Measurements from ENCODE around the gene IL13RA2. TPM values are rescaled to one million over a fixed set of nuclear protein-coding genes. Genes with fewer than 3 reads are reported as not detected.

IL13RA2 gene
- total and polyA plus RNA-seq, 10 donors, result 0.07 to 0.49 (median 0.18) TPM; not detected in 6

DNA sequence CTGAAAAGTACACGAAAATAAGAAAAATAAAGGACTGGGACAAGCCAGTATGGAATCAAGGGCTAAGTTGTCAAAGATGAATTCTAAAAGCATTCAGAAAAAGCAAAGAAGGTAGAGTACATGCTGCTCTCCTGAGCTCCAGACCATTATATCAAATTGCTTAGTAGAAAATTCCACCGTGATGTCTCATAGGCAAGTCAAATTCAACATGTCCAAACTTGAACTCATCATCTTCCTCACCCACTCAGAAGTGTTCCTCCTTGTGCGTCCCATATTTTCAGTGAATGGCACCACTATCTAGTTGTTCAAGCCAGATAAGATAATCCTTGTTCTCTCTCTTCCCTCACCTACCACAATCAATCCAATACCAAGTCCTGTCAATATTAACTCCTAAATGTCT is 37.5 kb upstream of the IL13RA2 start:
- TF ChIP-seq POLR2AphosphoS5 (IDR thresholded peaks at IDR 0.05) (no peak), POLR2A (IDR thresholded peaks at IDR 0.05) (no peak)
- TF ChIP-seq, protein P1, sequence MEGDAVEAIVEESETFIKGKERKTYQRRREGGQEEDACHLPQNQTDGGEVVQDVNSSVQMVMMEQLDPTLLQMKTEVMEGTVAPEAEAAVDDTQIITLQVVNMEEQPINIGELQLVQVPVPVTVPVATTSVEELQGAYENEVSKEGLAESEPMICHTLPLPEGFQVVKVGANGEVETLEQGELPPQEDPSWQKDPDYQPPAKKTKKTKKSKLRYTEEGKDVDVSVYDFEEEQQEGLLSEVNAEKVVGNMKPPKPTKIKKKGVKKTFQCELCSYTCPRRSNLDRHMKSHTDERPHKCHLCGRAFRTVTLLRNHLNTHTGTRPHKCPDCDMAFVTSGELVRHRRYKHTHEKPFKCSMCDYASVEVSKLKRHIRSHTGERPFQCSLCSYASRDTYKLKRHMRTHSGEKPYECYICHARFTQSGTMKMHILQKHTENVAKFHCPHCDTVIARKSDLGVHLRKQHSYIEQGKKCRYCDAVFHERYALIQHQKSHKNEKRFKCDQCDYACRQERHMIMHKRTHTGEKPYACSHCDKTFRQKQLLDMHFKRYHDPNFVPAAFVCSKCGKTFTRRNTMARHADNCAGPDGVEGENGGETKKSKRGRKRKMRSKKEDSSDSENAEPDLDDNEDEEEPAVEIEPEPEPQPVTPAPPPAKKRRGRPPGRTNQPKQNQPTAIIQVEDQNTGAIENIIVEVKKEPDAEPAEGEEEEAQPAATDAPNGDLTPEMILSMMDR (IDR thresholded peaks at IDR 0.05 in 8 of 11, conservative IDR thresholded peaks at IDR 0.05 in 3 of 11), result no peak
- peaks cover 0 to 7% (median 0%) of the 10 kb centered on the region in 7 donors for H3K27me3 ChIP-seq (replicated peaks in 1 of 7)
- H3K4me3 ChIP-seq, result no peak overlapping the region
- H3K27ac ChIP-seq, result no peak overlapping the region
- DNase-seq, result no peak
- intact Hi-C loops (cut with DNase I; ENCODE audit: low total_unique reads), result no loop called here
- H3K9me3 ChIP-seq, result no peaks in the 10 kb centered on the region
- WGBS, 5 donors, result 56 to 96% (median 89%) methylated on average over 3 of the region's 3 CpGs
- no peaks in the 10 kb centered on the region for H3K4me1 ChIP-seq
- H3K36me3 ChIP-seq, result no peaks in the 10 kb centered on the region

DNA sequence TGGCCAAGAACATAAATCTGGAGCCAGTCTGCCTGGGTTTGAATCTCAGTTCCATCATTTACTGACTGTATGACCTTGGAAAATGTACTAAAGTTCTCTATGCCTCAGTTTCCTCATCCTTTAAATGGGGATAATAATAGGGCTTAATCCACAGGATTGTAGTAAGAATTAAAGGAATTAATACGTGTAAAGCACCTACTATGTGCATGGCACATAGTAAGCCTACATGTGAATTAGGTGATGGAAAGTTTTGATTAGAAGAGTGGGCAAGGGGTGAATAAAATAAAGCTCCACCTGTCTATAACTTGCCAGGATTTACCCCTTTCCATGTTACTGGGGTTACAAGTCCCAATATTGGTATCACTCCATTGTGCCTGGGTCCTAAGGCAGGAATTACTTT is 35.8 kb upstream of the IL13RA2 start:
- 37 to 80% (median 52%) methylated on average over 1 of the region's 1 CpG for WGBS, 5 donors
- no peaks in the 10 kb centered on the region for H3K36me3 ChIP-seq
- H3K27me3 ChIP-seq (replicated peaks in 1 of 7), result no peaks in the 10 kb centered on the region
- H3K9me3 ChIP-seq, result no peaks in the 10 kb centered on the region
- TF ChIP-seq POLR2AphosphoS5 (IDR thresholded peaks at IDR 0.05) (no peak), POLR2A (IDR thresholded peaks at IDR 0.05) (no peak)
- TF ChIP-seq, protein P1 (IDR thresholded peaks at IDR 0.05 in 8 of 11, conservative IDR thresholded peaks at IDR 0.05 in 3 of 11), result no peak
- H3K4me3 ChIP-seq, result no peak overlapping the region
- intact Hi-C loops (cut with DNase I; ENCODE audit: low total_unique reads), result no loop called here
- H3K4me1 ChIP-seq, result no peaks in the 10 kb centered on the region
- DNase-seq, result no peak
- H3K27ac ChIP-seq, result no peak overlapping the region

DNA sequence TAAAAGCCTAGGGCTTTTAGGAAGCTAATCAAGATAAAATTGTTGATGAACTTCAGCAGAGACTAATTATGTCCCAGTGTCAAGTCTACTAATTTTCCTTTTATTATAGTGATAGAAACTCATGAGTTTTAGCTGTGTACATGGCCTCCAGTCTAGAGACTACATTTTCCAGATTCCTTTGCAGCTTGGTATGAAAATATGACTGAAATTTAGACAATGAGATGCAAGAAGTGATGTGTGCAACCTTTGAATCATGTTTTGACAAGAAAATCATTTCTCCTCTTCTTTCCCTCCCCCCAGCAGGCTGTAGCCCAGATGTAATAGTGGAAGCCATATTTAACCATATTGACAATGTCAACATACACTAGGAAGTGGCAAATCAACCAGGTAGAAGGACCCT is 30.3 kb upstream of the IL13RA2 start:
- DNase-seq, result no peak
- H3K27ac ChIP-seq, result no peak overlapping the region
- H3K9me3 ChIP-seq, result no peaks in the 10 kb centered on the region
- H3K36me3 ChIP-seq, result no peaks in the 10 kb centered on the region
- TF ChIP-seq POLR2A (IDR thresholded peaks at IDR 0.05) (no peak), POLR2AphosphoS5 (IDR thresholded peaks at IDR 0.05) (no peak)
- TF ChIP-seq, protein P1 (IDR thresholded peaks at IDR 0.05 in 8 of 11, conservative IDR thresholded peaks at IDR 0.05 in 3 of 11), result no peak
- intact Hi-C loops (cut with DNase I; ENCODE audit: low total_unique reads), result no loop called here
- H3K4me1 ChIP-seq, result no peaks in the 10 kb centered on the region
- H3K27me3 ChIP-seq (replicated peaks in 1 of 7), result no peaks in the 10 kb centered on the region
- H3K4me3 ChIP-seq, result no peak overlapping the region

DNA sequence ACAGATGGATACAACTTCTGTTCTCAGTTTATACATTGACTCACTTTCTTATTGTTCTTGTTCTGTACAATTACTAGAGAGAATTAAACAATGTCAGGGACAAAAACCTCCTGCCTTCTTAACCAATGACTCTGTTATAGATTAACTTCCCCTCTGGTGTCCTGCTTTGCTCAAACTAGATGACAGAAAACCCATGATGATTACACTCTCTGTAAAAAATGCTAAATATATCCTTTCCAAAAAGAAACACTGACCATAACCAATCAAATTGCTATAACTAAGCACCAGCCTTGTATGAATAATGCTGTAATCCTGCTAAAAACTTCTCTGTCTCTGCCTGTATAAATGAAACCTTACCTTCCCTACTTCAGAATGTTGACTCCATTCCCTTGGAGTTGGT is 29.8 kb upstream of the IL13RA2 start:
- intact Hi-C loops (cut with DNase I; ENCODE audit: low total_unique reads), result no loop called here
- TF ChIP-seq POLR2A (IDR thresholded peaks at IDR 0.05) (no peak), POLR2AphosphoS5 (IDR thresholded peaks at IDR 0.05) (no peak)
- TF ChIP-seq, protein P1 (IDR thresholded peaks at IDR 0.05 in 8 of 11, conservative IDR thresholded peaks at IDR 0.05 in 3 of 11), result no peak
- Histone ChIP-seq H3K36me3 (no peaks in the 10 kb centered on the region), H3K4me3 (no peak overlapping the region), H3K4me1 (no peaks in the 10 kb centered on the region), H3K9me3 (no peaks in the 10 kb centered on the region), H3K27ac (no peak overlapping the region), H3K27me3 (replicated peaks in 1 of 7) (no peaks in the 10 kb centered on the region)
- DNase-seq, result no peak
